NT2/D1 (cell line): Measurements from ENCODE around the gene OGT.

Experiments used
- SUZ12 ChIP-seq: IDR thresholded peaks from 2 replicates; pipeline ENCODE4 v1.6.1; 2011; ENCODE audit not compliant: insufficient read length, insufficient read depth; ENCODE audit errors: extremely low read depth
- YY1 ChIP-seq: IDR thresholded peaks from 2 replicates; pipeline ENCODE4 v1.6.1; 2011; ENCODE audit not compliant: insufficient read length, insufficient read depth
- ZNF274 ChIP-seq: IDR thresholded peaks from 2 replicates; pipeline ENCODE4 v1.6.1; 2011; ENCODE audit warnings: mild to moderate bottlenecking, low read depth, low read length

DNA sequence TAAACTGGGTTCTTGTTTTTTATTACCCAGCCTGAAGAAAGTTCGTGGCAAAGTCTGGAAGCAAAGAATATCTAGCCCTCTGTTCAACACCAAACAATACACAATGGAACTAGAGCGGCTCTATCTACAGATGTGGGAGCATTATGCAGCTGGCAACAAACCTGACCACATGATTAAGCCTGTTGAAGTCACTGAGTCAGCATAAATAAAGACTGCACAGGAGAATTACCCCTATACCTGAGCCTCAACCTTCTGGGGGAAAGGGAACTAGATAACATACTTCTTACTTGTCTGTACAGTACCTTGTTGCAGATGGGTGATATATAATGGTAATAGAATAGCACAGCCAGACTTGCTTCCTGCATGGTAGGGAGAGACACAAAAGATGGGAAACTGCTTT lies 40.7 kb downstream of the OGT start:
- TF ChIP-seq ZNF274: no peak
- TF ChIP-seq YY1: no peak
- TF ChIP-seq SUZ12: no peak
